Gastroesophageal sphincter (tissue), 4 donors: ENCODE measurements around the gene CACNA2D3. TPM values are rescaled to one million over a fixed set of nuclear protein-coding genes. Genes with fewer than 3 reads are reported as not detected.

Experiments used
- ATAC-seq: fragments of 150-250 bp; one replicate; pipeline ENCODE4 v1.9.1; 2016; ENCODE audit warnings: mild to moderate bottlenecking, moderate library complexity
- H3K27ac ChIP-seq, 4 donors: fragments of 200-600 bp; sonication (generic) in 3 of 4; 1 replicate in 3 of 4; 2 replicates in 1 of 4; pipeline ENCODE4 v1.5.1; 2016 to 2019
- H3K27me3 ChIP-seq: fragments of 200-600 bp; sonication (generic); one replicate; pipeline ENCODE4 v1.5.1; 2019
- H3K36me3 ChIP-seq, 2 donors: fragments of 200-600 bp; sonication (generic); one replicate each; pipeline ENCODE4 v1.5.1; 2019; ENCODE audit warnings: control low read depth in 1 of 2
- H3K4me1 ChIP-seq, 3 donors: fragments of 200-600 bp; sonication (generic); 1 replicate in 2 of 3; 2 replicates in 1 of 3; pipeline ENCODE4 v1.5.1; 2016 to 2019; ENCODE audit warnings: control low read depth in 2 of 3
- H3K4me3 ChIP-seq, 2 donors: fragments of 200-600 bp; sonication (generic); one replicate each; pipeline ENCODE4 v1.5.1; 2019; ENCODE audit warnings: mild to moderate bottlenecking in 1 of 2, moderate library complexity in 1 of 2
- H3K9me3 ChIP-seq, 3 donors: fragments of 200-600 bp; sonication (generic); one replicate each; pipeline ENCODE4 v1.5.1; 2017 to 2019; ENCODE audit warnings: control low read depth in 2 of 3
- CTCF ChIP-seq, 4 experiments: fragments of 200-600 bp in 2 of 4; fragments of 450-650 bp in 2 of 4; sonication (generic) in 1 of 4; IDR thresholded peaks; one replicate each; pipeline ENCODE4 v1.5.1; 2017 to 2019; ENCODE audit warnings: antibody characterized with exemption in 4 of 4, mild to moderate bottlenecking in 2 of 4, moderate library complexity in 2 of 4
- EP300 ChIP-seq: sonication (generic); formaldehyde crosslinking; IDR thresholded peaks from one replicate; pipeline ENCODE4 v1.6.1; 2017; ENCODE audit warnings: antibody characterized with exemption, mild to moderate bottlenecking
- POLR2A ChIP-seq, 2 donors: fragments of 450-650 bp; IDR thresholded peaks; one replicate each; pipeline ENCODE4 v1.6.1; 2017; ENCODE audit warnings: antibody characterized with exemption in 2 of 2, mild to moderate bottlenecking in 2 of 2, moderate library complexity in 1 of 2
- POLR2AphosphoS5 ChIP-seq: sonication (generic); formaldehyde crosslinking; IDR thresholded peaks from one replicate; pipeline ENCODE4 v1.6.1; 2017; ENCODE audit warnings: antibody characterized with exemption
- WGBS, 2 donors: methylation state at CpG; one replicate each; pipeline ENCODE4 v1.1.5; 2018; ENCODE audit warnings: low coverage in 1 of 2; 5-methylcytosine and 5-hydroxymethylcytosine counted together
- total RNA-seq, 4 donors: library from RNA; depleted of rRNA; stranded (reverse); fragments of >200 nt; gene quantifications; one replicate each; pipeline ENCODE4 v1.1.0, GENCODE V29; 2016

Gene CACNA2D3
- total RNA-seq, 4 donors from 2014 or later: 0.94 to 6.5 (median 3.5) TPM

DNA sequence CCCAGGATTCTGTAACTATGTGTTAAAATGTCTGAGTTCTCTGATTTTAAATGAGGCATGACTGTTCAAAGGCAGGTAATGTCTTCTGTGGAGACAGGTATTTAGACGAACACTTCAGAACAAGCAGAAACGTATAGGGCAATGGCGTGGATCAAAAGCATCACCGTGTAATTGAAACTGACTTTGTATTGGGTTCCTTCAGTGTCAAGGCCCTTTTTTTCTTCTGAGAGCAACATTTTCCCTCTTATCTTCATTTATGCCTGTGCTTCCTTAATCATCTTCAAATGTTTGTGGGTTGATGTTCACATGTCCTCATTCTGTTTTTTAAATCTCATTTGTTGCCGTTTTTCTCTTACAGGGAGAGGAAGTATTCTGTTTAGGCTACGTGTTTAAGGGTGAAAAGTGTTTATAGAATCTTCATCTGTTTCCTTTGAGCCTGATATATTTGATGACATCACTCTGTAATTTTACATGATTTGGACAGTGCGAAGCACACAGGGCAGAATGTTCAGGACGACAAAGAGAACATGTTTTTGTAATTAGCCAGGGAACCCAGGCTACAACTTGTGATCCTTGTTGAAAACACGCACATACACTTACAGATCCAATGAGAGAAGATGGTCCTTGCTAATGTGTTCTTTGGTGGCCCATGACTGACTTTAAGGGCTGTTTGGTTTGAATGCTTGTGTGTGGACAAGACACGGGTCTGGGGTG lies 609.5 kb downstream of the CACNA2D3 start:
- H3K27me3 ChIP-seq: no peaks in the 10 kb centered on the region
- H3K27ac ChIP-seq: no peak overlapping the region
- ATAC-seq: no peak
- no peak overlapping the region for H3K4me3 ChIP-seq
- no peaks in the 10 kb centered on the region for H3K36me3 ChIP-seq
- H3K4me1 ChIP-seq: no peaks in the 10 kb centered on the region
- peaks cover 0 to 5% (median 0%) of the 10 kb centered on the region in 3 donors for H3K9me3 ChIP-seq
- TF ChIP-seq POLR2AphosphoS5: no peak
- no peak for TF ChIP-seq EP300
- TF ChIP-seq CTCF (IDR thresholded peaks at IDR 0.05): no peak
- TF ChIP-seq POLR2A (IDR thresholded peaks at IDR 0.05): no peak
- 65 to 71% methylated on average over 8 to 10 of the region's 10 CpGs for WGBS, 2 donors

- Histone ChIP-seq H3K27me3 (no peaks in the 10 kb centered on the region), H3K4me3 (no peak overlapping the region), H3K27ac (no peak overlapping the region), H3K9me3 (no peaks in the 10 kb centered on the region), H3K36me3 (no peaks in the 10 kb centered on the region), H3K4me1 (no peaks in the 10 kb centered on the region)
- no peak for ATAC-seq
- 57 to 66% methylated on average over 10 of the region's 11 CpGs for WGBS, 2 donors
- no peak for TF ChIP-seq EP300
- no peak for TF ChIP-seq CTCF (IDR thresholded peaks at IDR 0.05)
- TF ChIP-seq POLR2A (IDR thresholded peaks at IDR 0.05): no peak
- no peak for TF ChIP-seq POLR2AphosphoS5
Measured at GRCh38 chr3:54733106-54734006, 611.0 kb downstream of the CACNA2D3 start.

DNA sequence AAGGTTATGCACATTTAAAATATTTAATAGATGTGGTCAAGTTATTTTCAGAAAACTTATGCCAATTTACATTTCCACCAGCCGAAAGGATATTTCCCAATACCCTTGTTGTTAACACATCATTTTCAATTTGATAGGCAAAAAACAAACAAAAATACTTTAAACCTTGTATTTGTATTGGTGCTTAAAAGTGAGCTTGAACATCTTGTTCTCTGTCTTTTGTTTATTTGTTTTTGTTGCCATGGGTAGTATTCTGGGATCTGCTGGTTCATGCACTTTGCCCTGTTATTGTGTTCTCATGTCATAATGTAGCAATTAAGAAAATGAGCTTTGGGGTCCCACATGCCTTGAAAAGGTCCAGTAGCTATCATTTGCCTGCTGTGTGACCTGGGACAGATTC lies 614.1 kb downstream of the CACNA2D3 start:
- Histone ChIP-seq H3K36me3 (no peaks in the 10 kb centered on the region), H3K4me1 (no peaks in the 10 kb centered on the region), H3K9me3 (no peaks in the 10 kb centered on the region), H3K27me3 (no peaks in the 10 kb centered on the region), H3K27ac (no peak overlapping the region), H3K4me3 (no peak overlapping the region)
- WGBS, 2 donors: 50 to 75% methylated on average over 1 of the region's 1 CpG
- TF ChIP-seq POLR2A (IDR thresholded peaks at IDR 0.05) (no peak), POLR2AphosphoS5 (no peak), CTCF (IDR thresholded peaks at IDR 0.05) (no peak), EP300 (no peak)
- ATAC-seq: no peak

DNA sequence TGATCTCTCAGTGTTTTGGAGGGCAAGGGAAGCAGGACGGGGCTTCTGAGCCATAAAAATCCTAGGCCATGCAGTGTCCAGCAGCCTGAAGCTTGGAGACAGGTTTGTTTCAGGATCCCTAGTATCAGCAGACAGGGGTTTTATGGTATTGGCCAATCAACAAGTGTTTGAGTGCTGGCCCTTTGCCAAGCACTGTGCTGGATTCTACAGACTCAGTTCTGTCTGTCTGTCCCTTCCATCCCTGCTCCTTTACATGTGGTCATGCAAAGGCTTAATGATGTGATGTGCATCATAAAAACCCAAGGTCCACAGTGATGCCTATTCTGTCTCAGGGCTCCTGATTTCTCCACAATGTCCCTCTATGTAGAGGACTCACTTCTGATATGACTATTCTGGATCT lies 621.4 kb downstream of the CACNA2D3 start:
- Histone ChIP-seq H3K4me1 (no peaks in the 10 kb centered on the region), H3K36me3 (no peaks in the 10 kb centered on the region), H3K27me3 (no peaks in the 10 kb centered on the region), H3K9me3 (no peaks in the 10 kb centered on the region), H3K4me3 (no peak overlapping the region), H3K27ac (no peak overlapping the region)
- no peak for ATAC-seq
- TF ChIP-seq POLR2AphosphoS5: no peak
- no peak for TF ChIP-seq POLR2A (IDR thresholded peaks at IDR 0.05)
- no peak for TF ChIP-seq CTCF (IDR thresholded peaks at IDR 0.05)
- no peak for TF ChIP-seq EP300
- WGBS, 2 donors: 75% methylated on average over 1 of the region's 1 CpG; no CpG with 5 or more reads in 1 of the 2 donors
